GM21360 (cell line): ENCODE data around the gene ZNF473.
"Not testable (repeated sequence)": the region's sequence is repeated elsewhere in the genome, so short reads cannot be mapped to it uniquely, and the experiment has no call there.

ENCODE experiments used
- ATAC-seq: cut with Tn5 transposase; IDR thresholded peaks from one replicate; pipeline ENCODE4 v1.9.1; 2021; ENCODE audit warnings: mild to moderate bottlenecking, moderate library complexity; ENCODE audit not compliant: unreplicated experiment

The ZNF473 gene

DNA sequence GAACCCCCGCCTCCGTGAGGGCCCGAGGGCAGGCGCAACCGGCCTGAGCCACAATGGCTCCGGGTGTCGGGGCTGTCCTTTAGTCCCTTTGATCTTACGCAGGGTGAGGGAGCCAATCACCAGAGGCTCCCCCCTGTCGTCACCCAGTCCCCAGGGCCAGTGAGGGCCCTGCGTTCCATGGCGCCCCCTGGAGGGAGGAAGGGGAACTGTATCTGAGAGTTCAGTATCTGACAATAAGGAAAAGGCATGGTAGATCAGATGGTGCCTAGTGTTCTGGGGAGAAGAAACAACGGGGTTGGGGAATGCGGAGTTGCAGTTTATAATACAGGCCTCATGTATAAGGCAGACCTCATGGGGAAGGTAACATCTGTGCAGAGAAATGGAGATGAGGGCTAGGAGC is 72.1 kb downstream of the ZNF473 start:
- not testable (repeated sequence) for ATAC-seq

DNA sequence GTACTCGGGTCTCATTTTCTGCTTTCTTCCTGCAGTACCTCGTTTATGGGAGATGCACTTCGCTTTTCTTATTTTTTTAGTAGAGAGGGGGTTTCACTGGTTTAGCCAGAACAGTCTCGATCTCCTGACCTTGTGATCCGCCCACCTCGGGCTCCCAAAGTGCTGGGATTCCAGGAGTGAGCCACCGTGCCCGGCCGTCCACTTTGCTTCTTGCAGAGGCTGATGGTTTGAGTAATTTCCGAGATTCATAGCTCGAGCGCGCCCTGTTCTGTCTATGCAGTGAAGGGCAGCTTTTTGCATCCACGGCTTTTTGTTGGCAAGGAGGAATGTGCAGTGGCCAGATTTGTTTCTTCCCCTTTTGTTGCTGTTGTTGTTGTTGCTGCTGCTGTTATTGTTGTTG is 73.1 kb downstream of the ZNF473 start:
- ATAC-seq: not testable (repeated sequence)

DNA sequence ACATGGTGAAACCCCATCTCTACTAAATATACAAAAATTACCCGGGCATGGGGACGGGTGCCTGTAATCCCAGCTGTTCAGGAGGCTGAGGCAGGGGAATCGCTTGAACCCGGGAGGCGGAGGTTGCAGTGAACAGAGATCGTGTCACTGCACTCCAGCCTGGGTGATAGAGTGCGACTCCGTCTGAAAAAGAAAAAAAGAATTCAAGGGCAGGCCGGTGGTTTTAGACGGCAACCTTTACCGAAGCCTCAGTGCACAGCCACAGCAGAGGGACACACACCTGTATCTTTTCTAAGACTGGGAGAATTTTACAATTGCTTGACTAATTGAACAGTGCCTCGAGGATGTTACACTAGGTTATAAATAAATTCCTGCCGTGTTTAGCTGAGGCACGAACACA is 73.9 kb downstream of the ZNF473 start:
- not testable (repeated sequence) for ATAC-seq

DNA sequence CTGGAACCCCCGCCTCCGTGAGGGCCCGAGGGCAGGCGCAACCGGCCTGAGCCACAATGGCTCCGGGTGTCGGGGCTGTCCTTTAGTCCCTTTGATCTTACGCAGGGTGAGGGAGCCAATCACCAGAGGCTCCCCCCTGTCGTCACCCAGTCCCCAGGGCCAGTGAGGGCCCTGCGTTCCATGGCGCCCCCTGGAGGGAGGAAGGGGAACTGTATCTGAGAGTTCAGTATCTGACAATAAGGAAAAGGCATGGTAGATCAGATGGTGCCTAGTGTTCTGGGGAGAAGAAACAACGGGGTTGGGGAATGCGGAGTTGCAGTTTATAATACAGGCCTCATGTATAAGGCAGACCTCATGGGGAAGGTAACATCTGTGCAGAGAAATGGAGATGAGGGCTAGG is 75.1 kb downstream of the ZNF473 start:
- not testable (repeated sequence) for ATAC-seq
